ENCODE measurements around the gene EFTUD2. TPM values are rescaled to one million over a fixed set of nuclear protein-coding genes. Genes with fewer than 3 reads are reported as not detected.

EFTUD2 gene
- total and polyA plus RNA-seq, 9 of the 15 experiments (the other 6 are each of a cell fraction or from before 2014, with no cell fraction given) = 65.8 to 362 (median 218) TPM

GRCh38 chr17:44914148-44914547 lies 14.9 kb upstream of the EFTUD2 start:
- TF ChIP-seq, protein P1, sequence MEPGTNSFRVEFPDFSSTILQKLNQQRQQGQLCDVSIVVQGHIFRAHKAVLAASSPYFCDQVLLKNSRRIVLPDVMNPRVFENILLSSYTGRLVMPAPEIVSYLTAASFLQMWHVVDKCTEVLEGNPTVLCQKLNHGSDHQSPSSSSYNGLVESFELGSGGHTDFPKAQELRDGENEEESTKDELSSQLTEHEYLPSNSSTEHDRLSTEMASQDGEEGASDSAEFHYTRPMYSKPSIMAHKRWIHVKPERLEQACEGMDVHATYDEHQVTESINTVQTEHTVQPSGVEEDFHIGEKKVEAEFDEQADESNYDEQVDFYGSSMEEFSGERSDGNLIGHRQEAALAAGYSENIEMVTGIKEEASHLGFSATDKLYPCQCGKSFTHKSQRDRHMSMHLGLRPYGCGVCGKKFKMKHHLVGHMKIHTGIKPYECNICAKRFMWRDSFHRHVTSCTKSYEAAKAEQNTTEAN (CRISPR knock-in tag; IDR thresholded peaks at IDR 0.05) = peak; percentile 67; the same call in 1 of the 2 replicates
- TF ChIP-seq KDM5B (IDR thresholded peaks at IDR 0.05; ENCODE audit: insufficient replicate concordance, low read depth, low read length) = no peak
- TF ChIP-seq SP2 (IDR thresholded peaks at IDR 0.05; ENCODE audit: extremely low read depth, low read depth, low read length, poor library complexity, severe bottlenecking) = no peak
- no peak for TF ChIP-seq ZC3H8 (IDR thresholded peaks at IDR 0.05)
- TF ChIP-seq ARID1B (IDR thresholded peaks at IDR 0.05) = peak; percentile 25; the same call in 1 of the 2 replicates
- peak; percentile 39; the same call in 1 of the 2 replicates for TF ChIP-seq TAL1 (IDR thresholded peaks at IDR 0.05)
- TF ChIP-seq CBFA2T2 (conservative IDR thresholded peaks at IDR 0.05) = peak; percentile 40
- TF ChIP-seq TCF3 (CRISPR knock-in tag; IDR thresholded peaks at IDR 0.05) = peak; percentile 73
- TF ChIP-seq ZBTB9 (CRISPR knock-in tag; IDR thresholded peaks at IDR 0.05) = no peak
- TF ChIP-seq NFE2 (IDR thresholded peaks at IDR 0.05; ENCODE audit: low read depth) = no peak
- TF ChIP-seq ZNF77 (CRISPR knock-in tag; IDR thresholded peaks at IDR 0.05) = no peak
- 0 out of 4 replicates have a peak, but pooled peaks of 1 of the 2 experiments have one; percentile 30 for TF ChIP-seq NRF1 (conservative IDR thresholded peaks at IDR 0.05 in 1 of 2, IDR thresholded peaks at IDR 0.05 in 1 of 2)
- no peak for TF ChIP-seq CEBPG (CRISPR knock-in tag; IDR thresholded peaks at IDR 0.05)
- no peak for TF ChIP-seq CEBPG (tag; conservative IDR thresholded peaks at IDR 0.05 in 1 of 2, IDR thresholded peaks at IDR 0.05 in 1 of 2)
- peak; percentile 69 for TF ChIP-seq CBFA2T3 (IDR thresholded peaks at IDR 0.05)
- TF ChIP-seq L3MBTL2 (IDR thresholded peaks at IDR 0.05) = 0 out of 2 replicates have a peak, but pooled peaks have one; percentile 36
- no peak for TF ChIP-seq ZSCAN32 (CRISPR knock-in tag; IDR thresholded peaks at IDR 0.05)
- TF ChIP-seq DLX4 (CRISPR knock-in tag; IDR thresholded peaks at IDR 0.05) = no peak
- H3K36me3 ChIP-seq (ENCODE audit: control insufficient read depth, insufficient read depth, low read length) = no peaks in the 10 kb centered on the region
- in situ Hi-C loops (cut with MboI) (no loop called here), intact Hi-C loops (cut with micrococcal nuclease) (no loop called here)
- H3K4me1 ChIP-seq (replicated peaks in 1 of 2; ENCODE audit: control insufficient read depth in 2 of 2, insufficient read depth in 2 of 2, low read length in 2 of 2) = peaks cover 9 to 32% of the 10 kb centered on the region in 2 experiments; a peak in 4 of 5 replicates
- H2AFZ ChIP-seq (ENCODE audit: low read depth, low read length) = no peak overlapping the region
- no peak overlapping the region for H3K9ac ChIP-seq (ENCODE audit: insufficient read depth in 1 of 2, low read depth in 2 of 2, low read length in 2 of 2)
- ATAC-seq (no peak; the same call in 1 of the 3 replicates), DNase-seq (ENCODE audit: extremely low read depth in 1 of 4, low spot score in 3 of 4) (peak in 2 of 4 experiments; percentile 55), FAIRE-seq (no peak)
- H3K9me3 ChIP-seq (replicated peaks; ENCODE audit: control insufficient read depth, insufficient read depth, low read depth, low read length) = no peaks in the 10 kb centered on the region
- no peaks in the 10 kb centered on the region for H4K20me1 ChIP-seq (replicated peaks; ENCODE audit: control insufficient read depth, insufficient read depth, low read length)
- H3K4me3 ChIP-seq = no peak overlapping the region
- H3K79me2 ChIP-seq (ENCODE audit: control insufficient read depth, insufficient read depth, low read length) = no peaks in the 10 kb centered on the region
- 23% methylated on average over 4 of the region's 4 CpGs for WGBS (ENCODE audit: insufficient coverage, low coverage, missing lambda C conversion rate)
- H3K27ac ChIP-seq (ENCODE audit: extremely low read depth, low read depth, low read length) = no peak overlapping the region
- peaks cover 0 to 11% of the 10 kb centered on the region in 2 experiments; a peak in 1 of 5 replicates for H3K27me3 ChIP-seq (ENCODE audit: control insufficient read depth in 2 of 2, insufficient read depth in 2 of 2, low read length in 2 of 2)
- H3K9me1 ChIP-seq (ENCODE audit: control insufficient read depth, insufficient read depth, low read length) = no peaks in the 10 kb centered on the region
- no TSS peak for BruUV-seq (replicated peaks)
- ChIA-PET CTCF (ENCODE audit: low intra/inter-chr PET ratio) (no interaction called here), POLR2A (interaction anchor here (0.8 to 1.2 kb wide), 2 partner anchors 13 to 106 kb away, joined by 4 read pairs; no protein-coding TSS in a partner anchor)
- H3K4me2 ChIP-seq (ENCODE audit: insufficient read depth, low read length) = no peak overlapping the region

Measured in K562 (cell line).